Stimulated activated CD8-positive, alpha-beta memory T cell treated with anti-CD3 and anti-CD28 coated beads, Interleukin-4, amount 100 ng/mL, for 24 hours (primary cell): ENCODE measurements around the gene SLC52A3.
A peak's percentile ranks its signal among the peaks of the same experiment; 100 is the strongest.
"Not testable (repeated sequence)": the region's sequence is repeated elsewhere in the genome, so short reads cannot be mapped to it uniquely, and the experiment has no call there.

Experiments
- DNase-seq: peaks from one replicate; pipeline ENCODE4 v3.0.0-alpha.2; 2020; ENCODE audit warnings: low read depth

SLC52A3 gene

GRCh38 chr20:768426-768978, at the start of gene SLC52A3:
TSS of gene SLC52A3 (minus strand) at chr20:768500. CDS start at chr20:765774, 2,726 bp downstream.
- no peak for DNase-seq

GRCh38 chr20:815914-816606, 47.8 kb upstream of the SLC52A3 start:
- peak; percentile 45 for DNase-seq

- DNase-seq: no peak
Measured at GRCh38 chr20:815226-815625, 46.9 kb upstream of the SLC52A3 start.

GRCh38 chr20:813390-813789, 45.1 kb upstream of the SLC52A3 start:
- DNase-seq: no peak

- DNase-seq: not testable (repeated sequence)
Measured at GRCh38 chr20:812435-812814, 44.1 kb upstream of the SLC52A3 start.

- not testable (repeated sequence) for DNase-seq
Measured at GRCh38 chr20:811776-812434, 43.6 kb upstream of the SLC52A3 start.

- DNase-seq: no peak
Measured at GRCh38 chr20:805713-806112, 37.4 kb upstream of the SLC52A3 start.

GRCh38 chr20:801678-802077, 33.4 kb upstream of the SLC52A3 start:
- no peak for DNase-seq

GRCh38 chr20:800026-800425, 31.7 kb upstream of the SLC52A3 start:
- not testable (repeated sequence) for DNase-seq

GRCh38 chr20:798746-799145, 30.4 kb upstream of the SLC52A3 start:
- DNase-seq: not testable (repeated sequence)

GRCh38 chr20:796921-797320, 28.6 kb upstream of the SLC52A3 start:
- no peak for DNase-seq

- DNase-seq: no peak
Measured at GRCh38 chr20:792248-792647, 23.9 kb upstream of the SLC52A3 start.

GRCh38 chr20:791056-791455, 22.8 kb upstream of the SLC52A3 start:
- DNase-seq: no peak

GRCh38 chr20:787825-788224, 19.5 kb upstream of the SLC52A3 start:
- no peak for DNase-seq

- no peak for DNase-seq
Measured at GRCh38 chr20:779771-780170, 11.5 kb upstream of the SLC52A3 start.

GRCh38 chr20:776165-776564, 7.9 kb upstream of the SLC52A3 start:
- DNase-seq: no peak

- DNase-seq: no peak
Measured at GRCh38 chr20:775679-776135, 7.4 kb upstream of the SLC52A3 start.

- no peak for DNase-seq
Measured at GRCh38 chr20:774660-775057, 6.4 kb upstream of the SLC52A3 start.

GRCh38 chr20:774016-774659, 5.8 kb upstream of the SLC52A3 start:
- no peak for DNase-seq

- no peak for DNase-seq
Measured at GRCh38 chr20:772806-773205, 4.5 kb upstream of the SLC52A3 start.

- no peak for DNase-seq
Measured at GRCh38 chr20:771741-772464, 3.6 kb upstream of the SLC52A3 start.

- no peak for DNase-seq
Measured at GRCh38 chr20:770691-771090, 2.4 kb upstream of the SLC52A3 start.
